Head of caudate nucleus (tissue), 42 donors: ENCODE data around the gene POU6F2.

Experiments
- DNase-seq, 42 donors: peaks; one replicate each; pipeline versions ENCODE4 v3.0.0 to v3.0.0-alpha.2; 2020 to 2021; ENCODE audit warnings: mixed read lengths in 7 of 42
- intact Hi-C: fragments of 100-400 bp; cut with DNase I; formaldehyde crosslinking; loops from one replicate; pipeline ENCODE4 v1.15.0; 2022

Gene POU6F2

GRCh38 chr7:39405581-39405980, 427.9 kb downstream of the POU6F2 start:
- DNase-seq = no peak
- intact Hi-C loops = no loop called here

GRCh38 chr7:39406467-39406866, 428.8 kb downstream of the POU6F2 start:
- no peak for DNase-seq
- intact Hi-C loops = no loop called here

- no peak for DNase-seq
These were observed 429.4 kb downstream of the POU6F2 start for GRCh38 chr7:39407137-39407536.

GRCh38 chr7:39407723-39408122, 430.0 kb downstream of the POU6F2 start:
- intact Hi-C loops = no loop called here
- DNase-seq = no peak

More at GRCh38 chr7:39407137-39407536, 429.4 kb downstream of the POU6F2 start:
- intact Hi-C loops = no loop called here

- no peak for DNase-seq
- intact Hi-C loops = no loop called here
These were observed 431.2 kb downstream of the POU6F2 start for GRCh38 chr7:39408906-39409305.

DNA sequence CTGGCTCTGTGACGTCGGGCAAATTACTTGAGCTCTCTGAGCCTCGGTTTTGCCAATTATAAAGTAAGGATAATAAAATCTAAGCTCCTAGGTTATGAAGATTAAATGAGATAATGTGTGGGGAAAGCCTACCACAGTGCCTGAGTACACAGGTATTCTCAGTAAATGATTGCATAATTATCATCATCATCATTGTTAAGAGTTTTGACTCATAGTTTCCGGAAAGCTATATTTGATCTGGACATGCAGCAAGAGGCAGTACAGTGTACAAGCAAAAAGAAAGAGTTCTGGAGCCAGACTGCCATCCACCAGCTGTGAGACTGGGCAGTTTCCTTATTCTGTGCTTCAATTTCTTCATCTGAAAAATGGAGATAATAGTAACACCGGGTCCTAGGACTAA, 432.9 kb downstream of the POU6F2 start:
- intact Hi-C loops = no loop called here
- no peak for DNase-seq

DNA sequence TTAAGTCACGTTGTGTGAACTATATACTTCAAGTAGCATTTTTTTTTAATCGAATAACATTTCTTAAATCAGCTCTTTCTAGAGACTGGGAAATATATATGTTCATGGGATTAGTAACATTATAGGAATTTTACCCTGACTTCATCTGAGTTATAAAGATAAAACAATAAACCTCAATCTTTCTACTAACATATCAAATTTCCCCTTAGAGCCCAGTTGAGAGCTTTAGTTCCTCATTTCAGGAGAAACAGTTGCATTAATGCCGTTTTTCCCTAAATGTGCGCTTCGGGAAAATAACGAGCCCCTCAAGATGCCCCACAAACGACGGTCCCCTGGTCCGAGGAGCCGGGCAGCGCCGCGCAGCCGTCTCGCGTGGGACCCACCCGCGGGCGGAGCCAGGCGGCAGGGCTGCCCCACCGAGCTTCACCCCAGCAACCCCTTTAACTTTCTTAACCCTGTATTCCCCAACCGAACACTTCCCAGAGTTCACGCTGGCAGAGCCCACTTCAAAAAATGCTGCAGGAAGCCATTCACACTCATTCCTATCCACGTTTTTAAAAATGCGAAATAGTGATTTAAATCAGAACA, 436.0 kb downstream of the POU6F2 start:
- DNase-seq = no peak
- intact Hi-C loops = no loop called here

GRCh38 chr7:39414224-39415035, 436.7 kb downstream of the POU6F2 start:
- peak in 31 of 42 donors; percentile 7 to 62 (median 30) for DNase-seq
- intact Hi-C loops = no loop called here

- intact Hi-C loops = no loop called here
- DNase-seq = no peak
These were observed 437.5 kb downstream of the POU6F2 start for GRCh38 chr7:39415091-39415787.

DNA sequence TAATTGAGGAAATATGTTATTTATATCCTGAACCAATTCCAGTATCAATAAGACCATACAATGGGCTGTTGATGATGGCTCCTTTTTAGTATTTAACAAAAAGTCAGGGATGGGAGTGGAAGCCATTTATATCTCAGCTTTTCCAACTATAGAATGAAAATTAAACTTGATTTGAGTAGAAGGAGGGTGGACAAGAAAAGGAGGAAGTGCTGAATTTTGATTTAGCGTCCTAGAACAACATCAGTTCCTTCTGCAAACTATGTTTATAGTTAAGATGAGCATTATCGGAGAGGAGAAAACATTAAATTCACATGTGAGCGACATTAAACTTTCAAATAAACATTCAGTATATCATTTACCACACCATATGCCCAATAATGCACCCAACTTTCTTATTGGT, 439.2 kb downstream of the POU6F2 start:
- intact Hi-C loops = no loop called here
- no peak for DNase-seq

- DNase-seq = no peak
- intact Hi-C loops = no loop called here
These were observed 439.9 kb downstream of the POU6F2 start for GRCh38 chr7:39417642-39418041.

GRCh38 chr7:39421251-39421650, 443.5 kb downstream of the POU6F2 start:
- intact Hi-C loops = no loop called here
- DNase-seq = no peak

DNA sequence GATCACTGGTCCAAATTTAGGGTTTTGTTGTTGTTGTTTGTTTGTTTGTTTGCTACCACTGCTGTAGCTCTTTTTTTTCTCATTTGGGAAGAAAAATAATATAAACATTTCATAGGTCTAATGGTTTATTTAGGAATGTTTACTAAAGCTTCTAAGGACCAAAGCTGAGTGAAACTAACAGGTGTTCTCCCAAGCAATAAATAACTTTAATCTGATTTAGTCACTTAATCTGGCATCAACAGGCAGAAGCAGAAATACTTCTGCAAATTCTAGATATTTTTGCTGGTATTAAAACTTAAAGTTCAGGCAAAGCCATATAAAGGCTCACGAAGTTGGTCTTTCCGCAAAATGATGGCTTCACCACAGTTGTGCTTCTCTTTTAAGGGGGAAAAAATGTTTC, 444.0 kb downstream of the POU6F2 start:
- DNase-seq = no peak
- intact Hi-C loops = no loop called here

DNA sequence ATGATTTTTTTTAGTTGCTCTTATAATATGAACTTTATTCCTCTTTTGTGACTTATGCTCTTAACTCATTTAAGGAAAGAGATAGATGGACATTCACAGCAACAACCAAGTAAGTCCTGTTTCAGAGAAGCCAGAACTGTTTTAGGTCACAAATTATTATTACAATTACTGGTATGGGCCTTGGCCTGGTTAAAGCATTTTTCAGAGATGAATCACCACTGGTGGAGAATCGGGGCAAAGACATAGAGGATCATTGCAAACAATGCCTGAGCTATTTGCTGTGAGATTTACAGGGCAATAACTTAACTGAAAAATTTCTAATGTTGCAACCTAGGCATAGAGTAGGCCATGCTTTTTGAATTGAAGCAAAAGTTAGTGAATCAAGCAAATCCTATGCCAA, 450.5 kb downstream of the POU6F2 start:
- DNase-seq = no peak
- intact Hi-C loops = no loop called here

DNA sequence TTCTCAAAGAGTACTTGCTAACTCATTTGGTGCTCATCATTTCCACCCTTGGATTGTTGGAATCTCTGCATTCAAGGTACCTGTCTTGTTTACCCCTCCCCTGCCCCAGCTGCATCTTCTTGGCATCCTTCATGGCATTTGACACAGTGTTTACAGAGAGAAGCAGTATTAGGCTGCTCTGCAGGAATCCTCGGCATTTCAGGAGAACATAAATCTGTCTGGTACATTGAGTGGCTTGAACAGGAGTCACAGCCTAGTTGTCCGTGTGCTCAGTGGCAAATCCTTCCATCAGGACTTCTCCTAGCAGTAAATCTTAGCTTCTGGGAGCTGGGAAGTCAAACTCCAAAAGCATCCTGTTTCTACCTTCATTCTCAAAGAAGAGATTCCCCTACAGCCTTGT, 451.7 kb downstream of the POU6F2 start:
- intact Hi-C loops = no loop called here

GRCh38 chr7:39430441-39430840, 452.7 kb downstream of the POU6F2 start:
- DNase-seq = peak in 19 of 42 donors; percentile 5 to 72 (median 28)
- intact Hi-C loops = no loop called here

More for the DNA sequence above, 451.7 kb downstream of the POU6F2 start:
- no peak for DNase-seq

- intact Hi-C loops = no loop called here
- DNase-seq = no peak
These were observed 453.4 kb downstream of the POU6F2 start for GRCh38 chr7:39430909-39431641.

DNA sequence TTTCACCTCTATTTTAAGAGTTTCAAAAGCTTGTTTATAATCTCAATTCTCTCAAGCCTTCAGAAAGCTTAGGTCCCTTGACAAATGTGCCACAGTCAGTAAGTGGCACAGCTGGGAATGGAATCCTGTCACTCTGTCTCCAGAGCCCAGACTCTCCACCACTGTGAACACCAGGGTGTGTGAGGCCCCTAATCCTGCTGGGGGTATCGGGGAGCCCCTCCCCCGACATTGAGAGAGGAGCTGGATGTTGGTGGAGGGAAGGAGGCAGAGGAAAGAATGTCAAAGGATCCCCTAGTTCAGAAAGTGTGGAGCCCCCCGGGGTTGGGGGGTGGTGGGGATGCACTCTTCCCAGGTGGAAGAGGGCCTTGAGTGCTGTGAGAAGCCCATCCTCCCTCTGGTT, 454.7 kb downstream of the POU6F2 start:
- DNase-seq = no peak
- intact Hi-C loops = no loop called here

GRCh38 chr7:39432807-39433416, 455.2 kb downstream of the POU6F2 start:
- intact Hi-C loops = no loop called here
- DNase-seq = no peak
